HS-5 (cell line): ENCODE results near the gene CD200.

Experiments
- DNase-seq: peaks from one replicate; pipeline ENCODE4 v3.0.0-alpha.2; 2012; ENCODE audit warnings: low read depth

The CD200 gene

GRCh38 chr3:112333002-112333380 is at the start of gene CD200:
CD200 (plus strand) TSS chr3:112333156; CDS start chr3:112333213, 57 bp downstream.
- DNase-seq, result no peak

- no peak for DNase-seq
Measured at GRCh38 chr3:112289011-112289410, 43.9 kb upstream of the CD200 start.

- DNase-seq, result peak; percentile 58
Measured at GRCh38 chr3:112293368-112294321, 39.3 kb upstream of the CD200 start, which contains the start of gene SLC9C1. SLC9C1 (minus strand) TSS chr3:112294216; CDS start chr3:112286791, 7,425 bp downstream.

GRCh38 chr3:112297714-112298113 is 35.2 kb upstream of the CD200 start:
- no peak for DNase-seq

GRCh38 chr3:112298781-112299180 is 34.2 kb upstream of the CD200 start:
- DNase-seq, result no peak

GRCh38 chr3:112302150-112302830 is 30.7 kb upstream of the CD200 start:
- no peak for DNase-seq

- DNase-seq, result no peak
Measured at GRCh38 chr3:112302881-112303763, 29.8 kb upstream of the CD200 start.

GRCh38 chr3:112303764-112304325 is 29.1 kb upstream of the CD200 start:
- DNase-seq, result no peak

GRCh38 chr3:112304611-112305010 is 28.3 kb upstream of the CD200 start:
- DNase-seq, result no peak

GRCh38 chr3:112306825-112307224 is 26.1 kb upstream of the CD200 start:
- no peak for DNase-seq

GRCh38 chr3:112307557-112307956 is 25.4 kb upstream of the CD200 start:
- no peak for DNase-seq

- peak; percentile 44 for DNase-seq
Measured at GRCh38 chr3:112308151-112308911, 24.6 kb upstream of the CD200 start.

- no peak for DNase-seq
Measured at GRCh38 chr3:112314649-112315048, 18.3 kb upstream of the CD200 start.

- DNase-seq, result no peak
Measured at GRCh38 chr3:112315791-112316190, 17.2 kb upstream of the CD200 start.

GRCh38 chr3:112319516-112320276 is 13.3 kb upstream of the CD200 start:
- no peak for DNase-seq

- DNase-seq, result no peak
Measured at GRCh38 chr3:112320691-112321090, 12.3 kb upstream of the CD200 start.

GRCh38 chr3:112321867-112322652 is 10.9 kb upstream of the CD200 start:
- DNase-seq, result no peak

- peak; percentile 36 for DNase-seq
Measured at GRCh38 chr3:112327371-112327951, 5.5 kb upstream of the CD200 start.

- DNase-seq, result no peak
Measured at GRCh38 chr3:112331851-112332250, 1.1 kb upstream of the CD200 start.
